Transverse colon (tissue), 4 donors: ENCODE data around the gene STK35. TPM values are rescaled to one million over a fixed set of nuclear protein-coding genes. Genes with fewer than 3 reads are reported as not detected.

Source experiments
- DNase-seq: peaks from one replicate; pipeline ENCODE4 v3.0.0-alpha.2; 2019
- H3K27ac ChIP-seq, 4 donors: fragments of 200-600 bp; sonication (generic); 2 replicates each; pipeline ENCODE4 v1.5.1; 2016 to 2018; ENCODE audit warnings: inconsistent platforms in 4 of 4
- H3K27me3 ChIP-seq: fragments of 200-600 bp; sonication (generic); 2 replicates; pipeline ENCODE4 v1.5.1; 2017; ENCODE audit warnings: inconsistent platforms
- H3K36me3 ChIP-seq, 4 donors: fragments of 200-600 bp; sonication (generic); 2 replicates each; pipeline ENCODE4 v1.5.1; 2017 to 2019; ENCODE audit warnings: inconsistent platforms in 4 of 4
- H3K4me1 ChIP-seq, 4 donors: fragments of 200-600 bp; sonication (generic); 2 replicates each; pipeline ENCODE4 v1.5.1; 2017 to 2020; ENCODE audit warnings: inconsistent platforms in 4 of 4
- H3K4me3 ChIP-seq, 4 donors: fragments of 200-600 bp; sonication (generic); 1 replicate in 1 of 4; 2 replicates in 3 of 4; pipeline versions ENCODE4 v1.5.1 to v1.6.1; 2017 to 2019; ENCODE audit warnings: inconsistent platforms in 4 of 4
- H3K9me3 ChIP-seq, 2 donors: fragments of 200-600 bp; sonication (generic); 2 replicates each; pipeline ENCODE4 v1.5.1; 2017 to 2019; ENCODE audit warnings: inconsistent platforms in 2 of 2
- CTCF ChIP-seq, 5 experiments: fragments of 200-600 bp in 3 of 5; fragments of 450-650 bp in 2 of 5; sonication (generic) in 3 of 5; IDR thresholded peaks; 1 replicate in 2 of 5; 2 replicates in 3 of 5; pipeline ENCODE4 v1.5.1; 2016 to 2017; ENCODE audit warnings: antibody characterized with exemption in 5 of 5, inconsistent platforms in 3 of 5, mild to moderate bottlenecking in 2 of 5, moderate library complexity in 1 of 5
- EP300 ChIP-seq: sonication (generic); formaldehyde crosslinking; IDR thresholded peaks from one replicate; pipeline ENCODE4 v1.6.1; 2017; ENCODE audit warnings: antibody characterized with exemption, low read depth
- POLR2A ChIP-seq: fragments of 450-650 bp; IDR thresholded peaks from one replicate; pipeline ENCODE4 v1.6.1; 2016; ENCODE audit warnings: antibody characterized with exemption, mild to moderate bottlenecking, moderate library complexity
- POLR2AphosphoS5 ChIP-seq, 3 donors: sonication (generic); formaldehyde crosslinking; IDR thresholded peaks; one replicate each; pipeline ENCODE4 v1.6.1; 2016; ENCODE audit warnings: antibody characterized with exemption in 3 of 3
- WGBS, 2 donors: methylation state at CpG; one replicate each; pipeline ENCODE4 v1.1.5; 2018; ENCODE audit warnings: low coverage in 1 of 2; 5-methylcytosine and 5-hydroxymethylcytosine counted together
- in situ Hi-C, 4 donors: fragments of 200-750 bp; cut with MboI; loops; one replicate each; pipeline versions ENCODE4 v1.15.0 to v1.15.1; 2017; ENCODE audit warnings: low sequenced_read_pairs in 3 of 4, low pct_ligation_motif_present in 1 of 4, low pct_unique_long_range_greater_than_20kb in 1 of 4
- intact Hi-C: fragments of 100-400 bp; cut with DNase I; formaldehyde crosslinking; loops from one replicate; pipeline ENCODE4 v1.15.1; 2023; ENCODE audit warnings: low total_unique reads
- total RNA-seq, 4 donors: library from RNA; depleted of rRNA; stranded (reverse); fragments of >200 nt; gene quantifications; one replicate each; pipeline ENCODE4 v1.1.0, GENCODE V29; 2016

The STK35 gene
- total RNA-seq, 4 donors from 2014 or later, result 19.9 to 27.9 (median 23.9) TPM

- in situ Hi-C loops (no loop called here), intact Hi-C loops (loop anchor here (10.0 kb wide), 1 partner anchor 652 kb away; no protein-coding TSS in a partner anchor)
- DNase-seq, result no peak
- Histone ChIP-seq H3K4me3 (no peak overlapping the region), H3K27me3 (no peaks in the 10 kb centered on the region), H3K4me1 (peaks cover 0 to 22% (median 5%) of the 10 kb centered on the region in 4 donors), H3K36me3 (peaks cover 0 to 11% (median 1%) of the 10 kb centered on the region in 4 donors), H3K9me3 (no peaks in the 10 kb centered on the region), H3K27ac (no peak overlapping the region)
- 90 to 100% methylated on average over 1 to 6 of the region's 6 CpGs for WGBS, 2 donors
- TF ChIP-seq POLR2A, result no peak
- TF ChIP-seq EP300, result no peak
Observed at GRCh38 chr20:2142649-2143048, 41.0 kb downstream of the STK35 start.

- Histone ChIP-seq H3K27ac (no peak overlapping the region), H3K4me1 (peaks cover 0 to 22% (median 5%) of the 10 kb centered on the region in 4 donors), H3K4me3 (no peak overlapping the region), H3K9me3 (no peaks in the 10 kb centered on the region), H3K36me3 (peaks cover 0 to 11% (median 1%) of the 10 kb centered on the region in 4 donors), H3K27me3 (no peaks in the 10 kb centered on the region)
- WGBS, 2 donors, result 99 to 100% methylated on average over 7 to 10 of the region's 10 CpGs
- in situ Hi-C loops, result no loop called here
- TF ChIP-seq CTCF (IDR thresholded peaks at IDR 0.05) (no peak), POLR2AphosphoS5 (IDR thresholded peaks at IDR 0.05) (no peak), EP300 (no peak), POLR2A (no peak)
- DNase-seq, result no peak
- intact Hi-C loops, result loop anchor here (10.0 kb wide), 1 partner anchor 651 kb away; no protein-coding TSS in a partner anchor
Observed at GRCh38 chr20:2143594-2143993, 42.0 kb downstream of the STK35 start.

GRCh38 chr20:2144850-2145249 is 43.2 kb downstream of the STK35 start:
- TF ChIP-seq CTCF (IDR thresholded peaks at IDR 0.05) (no peak), POLR2A (no peak), POLR2AphosphoS5 (IDR thresholded peaks at IDR 0.05) (no peak), EP300 (no peak)
- Histone ChIP-seq H3K4me3 (no peak overlapping the region), H3K4me1 (peaks cover 0 to 12% (median 5%) of the 10 kb centered on the region in 4 donors), H3K9me3 (no peaks in the 10 kb centered on the region), H3K27me3 (no peaks in the 10 kb centered on the region), H3K27ac (no peak overlapping the region), H3K36me3 (peaks cover 0 to 11% (median 1%) of the 10 kb centered on the region in 4 donors)
- intact Hi-C loops, result loop anchor here (10.0 kb wide), 1 partner anchor 650 kb away; no protein-coding TSS in a partner anchor
- in situ Hi-C loops, result no loop called here
- DNase-seq, result no peak
- 75 to 93% methylated on average over 3 to 10 of the region's 11 CpGs for WGBS, 2 donors

- H3K27ac ChIP-seq, result no peak overlapping the region
- H3K27me3 ChIP-seq, result no peaks in the 10 kb centered on the region
- intact Hi-C loops, result loop anchor here (10.0 kb wide), 1 partner anchor 649 kb away; no protein-coding TSS in a partner anchor
- H3K36me3 ChIP-seq, result peaks cover 0 to 11% (median 1%) of the 10 kb centered on the region in 4 donors
- DNase-seq, result no peak
- in situ Hi-C loops, result no loop called here
- WGBS, 2 donors, result 93 to 96% methylated on average over 2 to 8 of the region's 8 CpGs
- no peaks in the 10 kb centered on the region for H3K9me3 ChIP-seq
- TF ChIP-seq EP300 (no peak), POLR2AphosphoS5 (IDR thresholded peaks at IDR 0.05) (no peak), CTCF (IDR thresholded peaks at IDR 0.05) (no peak), POLR2A (no peak)
- peaks cover 0 to 7% (median 3%) of the 10 kb centered on the region in 4 donors for H3K4me1 ChIP-seq
- no peak overlapping the region for H3K4me3 ChIP-seq
Observed at GRCh38 chr20:2145376-2145775, 43.7 kb downstream of the STK35 start.
